WERI-Rb-1 (cell line): ENCODE results near the gene WTAP.

Experiments
- DNase-seq: peaks from one replicate; pipeline ENCODE4 v3.0.0-alpha.2; 2020
- H3K27ac ChIP-seq: fragments of 250-450 bp; sonication (Bioruptor Pico); 2 replicates; pipeline ENCODE4 v1.5.1; 2020; ENCODE audit warnings: mild to moderate bottlenecking, moderate library complexity
- H3K27me3 ChIP-seq: fragments of 250-450 bp; sonication (Bioruptor Pico); 2 replicates; pipeline ENCODE4 v1.5.1; 2021; ENCODE audit warnings: mild to moderate bottlenecking, low read depth, moderate library complexity; ENCODE audit not compliant: insufficient read depth, severe bottlenecking
- H3K36me3 ChIP-seq: fragments of 250-450 bp; sonication (Bioruptor Pico); 2 replicates; pipeline ENCODE4 v1.5.1; 2020; ENCODE audit warnings: mild to moderate bottlenecking, moderate library complexity
- H3K4me3 ChIP-seq: 2 replicates; pipeline ENCODE4 v1.5.1; 2011; ENCODE audit warnings: low read depth, mild to moderate bottlenecking, control low read depth, low read length
- H3K9me3 ChIP-seq: fragments of 250-450 bp; sonication (Bioruptor Pico); 2 replicates; pipeline ENCODE4 v1.5.1; 2021; ENCODE audit warnings: mild to moderate bottlenecking, moderate library complexity; ENCODE audit not compliant: severe bottlenecking
- CTCF ChIP-seq: IDR thresholded peaks from 2 replicates; pipeline ENCODE4 v1.5.1; 2011; ENCODE audit warnings: low read depth, mild to moderate bottlenecking, control low read depth, inconsistent platforms, low read length

The WTAP gene

GRCh38 chr6:159754959-159755914, 27.9 kb downstream of the WTAP start:
- Histone ChIP-seq H3K27me3 (no peaks in the 10 kb centered on the region), H3K36me3 (peaks cover 69% of the 10 kb centered on the region), H3K27ac (no peak overlapping the region), H3K9me3 (no peaks in the 10 kb centered on the region), H3K4me3 (no peak overlapping the region)
- no peak for TF ChIP-seq CTCF
- no peak for DNase-seq

- Histone ChIP-seq H3K27me3 (no peaks in the 10 kb centered on the region), H3K9me3 (no peaks in the 10 kb centered on the region), H3K36me3 (peaks cover 70% of the 10 kb centered on the region), H3K27ac (no peak overlapping the region), H3K4me3 (no peak overlapping the region)
- TF ChIP-seq CTCF: no peak
- no peak for DNase-seq
Observed at GRCh38 chr6:159756508-159756907, 29.2 kb downstream of the WTAP start.

GRCh38 chr6:159758031-159759001, 31.0 kb downstream of the WTAP start:
- H3K4me3 ChIP-seq: no peak overlapping the region
- no peaks in the 10 kb centered on the region for H3K27me3 ChIP-seq
- TF ChIP-seq CTCF: peak; percentile 51
- no peak overlapping the region for H3K27ac ChIP-seq
- H3K9me3 ChIP-seq: no peaks in the 10 kb centered on the region
- peaks cover 68% of the 10 kb centered on the region for H3K36me3 ChIP-seq
- no peak for DNase-seq

GRCh38 chr6:159759645-159760044, 32.3 kb downstream of the WTAP start:
- TF ChIP-seq CTCF: no peak
- Histone ChIP-seq H3K9me3 (no peaks in the 10 kb centered on the region), H3K4me3 (no peak overlapping the region), H3K27me3 (no peaks in the 10 kb centered on the region), H3K36me3 (peaks cover 66% of the 10 kb centered on the region), H3K27ac (no peak overlapping the region)
- DNase-seq: no peak

GRCh38 chr6:159760602-159761057, 33.3 kb downstream of the WTAP start:
- peak overlapping the region; percentile 71 for H3K4me3 ChIP-seq
- H3K27ac ChIP-seq: peak overlapping the region; percentile 100; the same call in 1 of the 2 replicates
- H3K27me3 ChIP-seq: no peaks in the 10 kb centered on the region
- DNase-seq: no peak
- no peaks in the 10 kb centered on the region for H3K9me3 ChIP-seq
- no peak for TF ChIP-seq CTCF
- H3K36me3 ChIP-seq: peaks cover 68% of the 10 kb centered on the region
